NCI-H1436 (cell line): ENCODE results near the gene ITPK1.
"Not testable (repeated sequence)": the region's sequence is repeated elsewhere in the genome, so short reads cannot be mapped to it uniquely, and the experiment has no call there.

Experiments
- DNase-seq: peaks from one replicate; lab custom pipeline; 2025; lab: John Stamatoyannopoulos, UW

Gene ITPK1

DNA sequence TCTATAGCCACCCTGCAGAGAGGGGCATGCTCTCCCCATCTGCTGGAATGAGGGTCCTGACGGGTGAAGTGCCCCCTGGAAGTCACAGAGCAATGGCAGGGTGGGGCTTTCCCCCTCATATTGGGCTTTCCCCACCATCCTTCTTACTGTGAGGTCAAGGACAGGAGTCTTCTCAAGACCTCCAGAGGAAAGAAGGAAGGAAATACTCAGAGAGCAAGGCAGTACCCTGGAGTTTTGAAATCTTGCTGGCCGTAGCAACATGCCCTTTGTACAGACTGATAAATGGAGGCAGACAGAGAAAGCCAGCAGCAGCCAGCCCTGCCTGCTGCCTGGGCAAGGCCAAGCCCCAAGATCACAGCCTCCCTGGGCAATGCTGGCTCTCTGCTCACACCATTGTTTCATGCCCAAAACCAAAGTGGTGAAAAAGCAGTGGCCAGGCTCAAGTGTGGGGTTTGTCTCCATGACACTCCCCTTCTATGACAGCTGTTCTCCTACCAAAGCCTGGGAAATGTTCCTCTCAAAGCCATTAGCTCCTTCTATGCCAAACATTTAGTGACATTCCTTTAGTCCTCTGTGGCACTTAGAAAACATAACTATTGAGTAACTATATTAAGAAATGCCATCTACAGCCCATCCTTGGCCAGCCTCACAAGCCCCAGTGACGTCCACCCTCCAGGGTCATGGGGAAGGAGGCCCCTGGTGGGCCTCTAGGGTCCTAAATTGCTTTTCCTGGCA, 13.2 kb upstream of the ITPK1 start:
- no peak for DNase-seq

DNA sequence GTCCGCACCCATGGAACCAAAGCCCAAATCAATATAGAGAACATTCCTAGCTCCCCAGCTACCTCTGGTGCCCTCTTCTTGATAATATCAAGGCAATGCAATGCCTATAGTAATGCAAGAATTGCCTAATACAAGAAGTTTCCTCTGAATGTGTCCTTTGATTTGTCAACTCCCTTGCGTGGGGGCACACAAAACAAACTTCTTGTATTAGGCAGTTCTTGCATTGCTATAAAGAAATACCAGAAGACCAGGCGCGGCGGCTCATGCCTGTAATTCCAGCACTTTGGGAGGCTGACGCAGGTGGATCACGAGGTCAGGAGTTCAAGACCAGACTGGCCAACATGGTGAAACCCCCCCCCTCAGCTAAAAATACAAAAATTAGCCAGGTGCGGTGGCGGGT, 10.4 kb upstream of the ITPK1 start:
- no peak for DNase-seq

DNA sequence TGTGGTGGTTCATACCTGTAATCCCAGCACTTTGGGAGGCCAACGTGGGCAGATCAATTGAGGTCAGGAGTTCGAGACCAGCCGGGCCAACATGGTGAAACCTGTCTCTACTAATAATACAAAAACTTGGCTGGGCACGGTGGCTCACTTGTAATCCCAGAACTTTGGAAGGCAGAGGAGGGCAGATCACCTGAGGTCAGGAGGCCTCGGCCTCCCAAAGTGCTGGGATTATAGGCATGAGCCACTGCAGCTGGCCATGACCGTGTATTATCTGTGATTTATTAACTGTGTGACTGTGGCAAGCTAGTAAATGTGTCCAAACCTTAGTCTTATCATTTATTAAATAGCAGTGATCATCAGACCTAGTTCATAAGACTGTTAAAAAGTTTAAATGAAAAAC, 7.1 kb upstream of the ITPK1 start:
- no peak for DNase-seq

DNA sequence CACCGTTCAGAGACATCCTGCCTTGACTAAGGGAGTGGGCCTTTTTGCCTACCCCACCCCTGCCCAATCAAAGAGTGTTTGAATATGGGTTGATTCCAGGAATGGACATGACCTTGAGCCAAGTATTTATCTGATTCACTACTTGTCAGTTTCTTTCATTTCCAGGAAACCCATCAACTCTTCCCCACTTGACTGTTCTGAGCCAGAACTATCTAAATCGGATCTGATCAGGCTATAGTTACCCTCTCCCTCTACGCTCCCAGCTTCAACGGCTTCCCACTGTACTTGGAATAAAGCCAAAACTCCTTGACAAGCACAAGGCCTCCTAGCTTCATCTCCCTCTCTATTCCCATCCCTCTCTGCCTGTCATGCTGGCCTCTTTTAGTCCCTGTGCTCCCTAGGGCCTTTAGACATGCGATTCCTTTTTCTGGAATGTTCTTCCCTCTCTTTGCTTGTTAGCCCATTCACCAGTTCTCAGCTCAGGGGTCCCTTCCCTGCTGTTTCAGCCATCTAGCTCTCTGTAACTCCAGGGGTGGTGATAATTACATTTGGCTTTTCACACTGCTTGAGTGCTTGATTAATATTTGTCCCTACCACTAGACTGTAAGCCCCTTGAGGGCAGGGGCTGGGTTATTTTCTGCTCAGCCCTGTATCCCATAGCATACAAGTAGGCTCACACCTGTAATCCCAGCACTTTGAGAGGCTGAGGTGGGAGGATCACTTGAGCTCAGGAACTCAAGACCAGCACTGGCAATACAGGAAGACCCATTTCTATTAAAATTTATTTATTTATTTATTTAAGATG, 5.5 kb upstream of the ITPK1 start:
- DNase-seq, result no peak

DNA sequence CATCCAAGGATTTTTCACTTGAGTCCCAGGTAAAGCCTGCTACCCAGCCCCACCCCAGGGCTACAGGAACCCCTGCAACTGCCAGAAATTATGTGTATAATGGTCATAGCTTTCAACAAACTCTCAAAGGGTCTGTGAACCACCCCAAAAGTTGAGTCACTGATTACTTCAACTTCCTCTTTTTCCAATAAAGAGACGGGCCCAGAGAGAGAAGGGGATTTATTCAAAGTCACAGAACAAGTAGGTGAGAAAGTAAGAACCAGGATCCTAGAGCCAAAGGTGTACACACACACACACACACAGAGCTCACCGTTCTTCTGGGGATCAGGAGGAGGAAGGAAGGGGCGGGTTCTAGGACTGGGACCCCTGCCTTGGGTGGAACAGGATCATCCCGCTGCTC, 4.8 kb upstream of the ITPK1 start:
- no peak for DNase-seq

DNA sequence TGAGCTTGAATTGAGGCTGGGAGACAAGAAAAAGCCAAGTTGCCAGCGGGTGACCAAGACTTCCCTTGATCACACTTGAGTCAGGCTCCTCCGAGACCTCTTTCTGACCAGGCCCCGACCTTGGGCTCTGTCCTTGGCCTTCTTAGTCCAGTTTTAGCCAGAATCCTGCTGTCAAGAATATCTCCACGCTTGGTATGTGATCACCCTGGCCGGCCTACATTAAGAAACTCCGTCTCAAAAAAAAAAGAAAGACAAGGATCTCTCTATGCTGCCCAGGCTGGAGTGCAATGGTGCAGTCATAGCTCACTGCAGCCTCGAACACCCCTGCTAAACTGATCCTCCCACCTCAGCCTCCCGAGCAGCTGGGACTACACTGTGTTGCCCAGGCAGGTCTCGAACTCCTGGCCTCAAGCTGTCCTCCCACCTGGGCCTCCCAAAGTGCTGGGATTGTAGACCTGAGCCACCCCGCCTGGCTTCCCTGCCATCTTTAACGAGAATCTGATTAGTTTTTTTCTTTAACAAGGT, 1.0 kb upstream of the ITPK1 start:
- DNase-seq, result no peak

DNA sequence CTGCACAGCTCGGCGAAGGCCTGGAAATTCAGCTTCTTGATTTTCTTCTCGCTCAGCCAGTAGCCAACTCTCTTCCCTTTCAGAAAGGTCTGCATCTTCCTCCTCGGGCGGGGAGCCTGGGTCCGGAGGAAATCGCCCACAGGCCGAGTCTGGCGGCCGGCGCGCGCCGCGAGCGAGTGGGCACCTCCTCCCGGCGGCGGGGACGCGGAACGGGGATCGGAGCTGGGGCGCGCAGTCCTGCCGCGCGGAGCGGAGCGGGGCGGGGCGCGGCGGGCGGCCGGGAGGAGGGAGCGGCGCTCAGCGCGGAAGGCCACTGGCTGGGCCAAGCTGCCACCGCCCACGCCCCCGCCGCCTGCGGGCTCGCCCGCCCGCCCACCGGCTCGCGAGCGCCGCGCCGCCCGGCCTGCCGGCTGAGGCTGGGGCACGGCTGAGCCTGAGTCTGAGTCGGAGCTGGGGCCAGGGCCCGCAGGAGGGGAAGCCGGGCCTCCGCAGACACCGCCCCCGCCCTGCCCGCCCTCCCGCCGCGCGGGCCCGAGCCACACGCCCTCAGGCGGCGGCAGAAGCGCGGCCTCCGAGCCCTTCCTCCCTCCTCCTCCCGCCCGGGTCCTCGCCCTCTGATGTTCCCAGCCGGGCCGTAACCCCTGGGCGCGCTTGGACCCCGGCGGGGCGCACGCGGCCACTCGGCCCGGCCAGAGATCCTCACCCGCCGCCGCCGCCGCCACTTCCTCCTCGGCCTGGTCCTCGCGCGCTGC, 480 bp downstream of the ITPK1 start:
- peak; percentile 78 for DNase-seq

DNA sequence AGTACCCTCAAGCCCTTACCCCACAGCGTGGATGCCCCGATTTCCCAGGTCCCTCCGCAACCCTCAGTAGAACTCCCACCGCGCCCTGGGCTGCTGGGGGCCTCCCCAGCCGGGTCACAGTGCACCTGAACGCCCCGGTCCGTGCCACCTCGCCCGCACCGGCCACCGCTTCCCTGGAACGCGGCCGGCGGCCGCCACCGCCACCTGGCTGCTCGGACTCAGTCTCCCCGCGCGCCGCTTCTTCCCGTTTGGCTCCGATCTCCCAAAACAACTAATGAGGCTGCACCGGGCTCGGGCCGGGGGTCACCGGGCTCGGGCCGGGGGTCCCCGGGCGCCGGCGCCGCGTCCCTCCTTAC, 1.0 kb downstream of the ITPK1 start:
- no peak for DNase-seq

DNA sequence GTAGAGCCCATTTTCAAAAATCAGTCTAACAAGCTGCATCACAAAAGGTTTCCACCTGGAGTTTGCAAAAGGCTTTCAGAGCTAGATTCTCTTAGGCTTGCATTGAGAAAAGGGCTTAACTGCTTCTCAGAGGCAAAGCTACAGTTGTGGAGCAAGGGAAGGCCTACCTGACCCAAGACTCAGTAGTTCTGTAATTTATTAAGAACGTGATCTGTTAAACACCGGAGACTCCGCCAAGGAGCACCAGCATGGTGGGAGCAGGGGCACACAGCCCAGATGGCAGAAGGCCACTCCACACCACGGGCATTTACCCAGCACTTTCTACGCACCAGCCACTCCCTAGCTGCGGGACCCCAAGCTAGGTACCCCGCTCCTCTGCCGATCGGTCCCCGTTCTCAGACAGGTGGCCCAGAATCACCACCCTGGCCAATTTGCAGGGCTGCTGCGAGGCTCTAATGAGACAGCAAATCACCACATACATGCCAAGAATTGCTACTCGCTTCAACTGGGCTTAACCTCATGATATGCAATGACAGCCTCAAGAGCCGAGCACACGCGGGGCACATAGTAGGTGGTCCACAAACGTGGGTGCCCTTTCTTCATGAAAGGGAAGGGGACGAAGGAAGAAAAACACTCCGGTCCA, 1.5 kb downstream of the ITPK1 start:
- DNase-seq, result no peak

DNA sequence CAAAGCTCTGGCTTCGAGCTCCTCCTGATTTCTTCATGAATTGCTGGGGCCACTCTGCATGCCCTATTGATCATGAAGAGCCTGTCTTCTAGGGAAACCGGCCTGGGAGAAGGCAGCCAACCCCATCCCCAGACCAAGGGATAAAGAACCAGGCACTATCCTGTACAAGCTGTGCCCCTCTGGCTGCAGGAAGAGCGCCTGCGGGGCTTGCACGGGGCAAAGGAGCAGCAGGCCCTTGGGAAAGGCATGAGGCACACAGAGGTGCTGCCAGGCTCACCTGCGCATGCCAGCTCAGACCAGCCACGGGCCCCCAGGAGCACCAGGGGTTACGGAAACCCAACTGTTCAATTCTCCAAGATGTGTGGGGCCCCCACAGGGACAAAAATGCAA, 2.1 kb downstream of the ITPK1 start:
- no peak for DNase-seq

DNA sequence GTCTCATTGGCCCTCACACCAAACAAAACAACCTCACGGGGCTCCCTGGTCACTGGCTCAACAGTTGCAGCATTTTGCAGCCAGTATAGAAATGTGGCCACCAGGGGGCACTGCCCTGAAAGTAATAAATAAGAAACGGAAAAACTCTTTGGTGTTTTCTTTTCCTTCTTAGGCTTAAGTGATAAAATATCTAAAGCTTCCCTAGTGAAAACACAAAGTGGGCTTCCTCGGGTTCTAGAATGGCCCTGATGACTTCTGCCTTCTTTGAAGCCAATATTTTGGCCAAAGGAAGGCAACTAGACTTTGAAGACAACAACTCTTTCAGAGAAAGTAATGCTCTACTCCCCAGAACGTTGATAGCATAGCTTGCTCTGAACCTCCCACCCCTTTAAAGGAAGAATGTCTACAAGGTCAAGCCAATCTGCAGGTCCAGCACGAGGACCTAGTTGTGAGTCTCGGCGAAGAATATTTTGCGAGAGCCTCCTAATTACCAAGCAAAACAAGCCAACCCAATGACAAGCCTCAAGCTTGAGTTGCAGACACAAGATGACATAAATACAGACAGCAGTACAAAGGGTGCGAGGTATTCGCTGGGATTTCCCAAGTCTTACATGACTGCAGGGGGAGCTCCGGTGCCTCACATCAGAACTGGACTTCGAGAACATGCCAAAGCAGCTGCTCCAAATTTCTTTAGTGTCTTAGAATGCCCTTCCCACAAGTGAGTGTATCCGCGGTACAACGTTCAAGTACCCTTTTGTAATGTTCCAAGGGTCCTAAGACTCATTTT, 2.6 kb downstream of the ITPK1 start:
- DNase-seq, result peak; percentile 69

DNA sequence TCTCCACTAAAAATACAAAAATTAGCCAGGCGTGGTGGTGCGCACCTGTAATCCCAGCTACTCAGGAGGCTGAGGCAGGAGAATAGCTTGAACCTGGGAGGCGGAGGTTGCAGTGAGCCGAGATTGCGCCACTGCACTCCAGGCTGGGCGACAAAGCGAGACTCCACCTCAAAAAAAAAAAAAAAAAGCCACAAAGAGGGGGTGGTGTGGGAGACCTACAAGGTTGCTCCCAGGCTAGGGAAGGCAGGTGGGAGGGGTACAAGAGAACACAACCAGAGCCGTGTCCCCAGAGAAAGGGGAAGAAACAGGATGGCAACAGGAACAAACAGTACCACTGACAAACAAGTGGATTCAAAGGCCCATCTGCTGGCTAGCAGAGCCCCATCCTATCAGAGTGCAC, 4.2 kb downstream of the ITPK1 start:
- DNase-seq, result not testable (repeated sequence)

DNA sequence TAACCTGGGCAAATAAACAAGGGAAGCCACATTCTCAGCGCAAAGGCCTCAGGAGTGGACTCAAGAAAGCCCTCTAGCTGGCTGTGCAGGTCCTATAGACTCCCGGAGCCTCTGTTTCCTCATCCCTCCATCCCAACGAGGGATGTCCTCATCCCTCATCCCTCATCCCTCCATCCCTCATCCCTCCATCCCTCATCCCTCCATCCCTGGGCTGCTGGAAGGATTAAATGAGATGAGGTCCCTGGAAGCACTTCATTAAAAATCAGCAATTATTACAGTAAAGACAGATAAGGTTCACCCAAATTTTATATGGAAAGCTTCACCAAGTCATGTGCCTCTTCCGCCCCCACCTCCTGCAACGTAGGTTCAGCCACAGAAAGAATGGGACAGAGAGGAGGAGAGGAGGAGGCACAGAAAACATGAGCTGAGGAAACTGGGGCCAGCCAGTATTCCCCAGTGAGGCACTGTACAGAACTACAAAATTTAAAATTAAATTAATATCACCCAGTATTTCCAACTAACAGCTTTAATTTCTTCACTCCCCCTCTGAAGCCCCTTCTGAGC, 4.8 kb downstream of the ITPK1 start:
- DNase-seq, result no peak

DNA sequence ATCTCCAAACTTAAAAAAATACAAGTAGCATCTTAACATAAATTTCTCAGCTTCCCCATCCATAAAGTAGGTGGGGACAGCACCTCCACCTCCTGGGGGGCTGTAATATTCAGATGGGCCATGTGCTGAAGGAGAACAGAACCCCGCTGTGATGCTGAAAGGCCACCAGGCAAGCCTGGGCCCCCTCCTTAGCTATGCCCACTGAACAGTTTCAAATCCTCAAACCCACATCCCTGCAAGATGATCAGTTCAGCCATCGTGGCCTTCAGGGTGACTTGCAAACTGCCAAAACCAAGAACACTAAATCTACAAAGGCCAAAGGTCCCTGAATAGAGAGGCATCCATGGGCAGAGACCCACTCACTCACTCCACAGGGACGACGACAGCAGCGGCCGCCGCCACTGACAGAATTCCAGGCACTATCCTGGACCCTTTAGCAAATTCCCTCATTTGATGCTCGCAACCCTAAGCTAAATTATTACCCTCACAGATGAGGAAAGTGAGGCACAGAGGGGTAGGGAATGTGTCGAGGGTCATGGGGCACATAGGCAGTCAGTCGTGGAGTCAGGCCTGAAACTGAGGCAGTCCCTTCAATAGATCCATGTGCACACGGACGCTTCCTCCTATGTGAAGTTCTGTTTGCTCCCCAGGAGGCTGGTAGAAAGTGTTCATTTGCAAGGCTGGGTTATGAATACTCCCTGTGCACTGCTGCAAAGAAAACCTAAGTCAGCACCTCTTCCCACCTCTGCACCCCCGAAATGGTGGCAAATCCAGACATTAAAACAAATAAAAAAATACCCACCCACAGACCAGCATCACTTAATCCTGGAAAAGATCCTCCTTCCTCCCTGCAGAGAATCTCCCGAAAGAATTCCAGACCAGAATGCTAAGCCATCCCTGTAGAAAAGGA, 5.9 kb downstream of the ITPK1 start:
- no peak for DNase-seq

DNA sequence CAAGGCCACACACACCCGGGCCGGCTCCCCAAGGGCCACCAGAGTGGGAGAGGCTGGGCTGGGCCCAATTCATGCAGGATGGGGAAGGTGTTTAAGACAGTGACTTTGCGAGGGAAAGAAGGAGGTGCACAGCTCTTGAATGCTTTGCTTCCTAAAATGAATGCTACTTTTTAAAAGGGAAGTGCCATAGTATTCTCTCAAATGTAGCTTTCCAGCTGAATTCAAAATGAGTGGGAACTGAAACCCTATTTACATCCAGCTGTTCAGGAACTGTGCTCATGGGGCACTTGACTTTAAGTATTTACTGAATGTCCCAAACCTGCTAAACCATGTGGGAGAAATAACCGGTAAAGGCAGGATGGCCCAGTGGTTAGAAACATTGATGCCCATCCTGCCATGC, 7.6 kb downstream of the ITPK1 start:
- DNase-seq, result no peak

DNA sequence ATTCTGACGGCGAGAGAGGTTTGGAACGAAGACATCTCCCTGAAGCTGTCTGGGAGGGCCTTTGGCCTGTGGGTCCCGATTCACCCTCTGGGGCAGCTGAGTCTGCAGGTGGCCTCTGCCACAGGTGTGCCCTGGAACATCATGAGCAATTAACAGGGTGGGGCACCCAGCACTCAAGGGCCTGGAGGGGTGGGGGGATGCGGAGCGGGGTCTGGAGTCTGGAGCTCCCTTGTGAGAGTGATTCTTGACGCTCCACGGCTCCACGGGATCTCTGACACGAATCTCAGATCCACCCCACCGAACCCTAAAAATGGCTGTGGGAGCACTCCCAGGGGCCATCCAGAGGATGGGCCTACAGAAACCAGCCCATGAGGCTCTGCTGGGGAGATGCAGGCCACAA, 8.3 kb downstream of the ITPK1 start:
- no peak for DNase-seq

DNA sequence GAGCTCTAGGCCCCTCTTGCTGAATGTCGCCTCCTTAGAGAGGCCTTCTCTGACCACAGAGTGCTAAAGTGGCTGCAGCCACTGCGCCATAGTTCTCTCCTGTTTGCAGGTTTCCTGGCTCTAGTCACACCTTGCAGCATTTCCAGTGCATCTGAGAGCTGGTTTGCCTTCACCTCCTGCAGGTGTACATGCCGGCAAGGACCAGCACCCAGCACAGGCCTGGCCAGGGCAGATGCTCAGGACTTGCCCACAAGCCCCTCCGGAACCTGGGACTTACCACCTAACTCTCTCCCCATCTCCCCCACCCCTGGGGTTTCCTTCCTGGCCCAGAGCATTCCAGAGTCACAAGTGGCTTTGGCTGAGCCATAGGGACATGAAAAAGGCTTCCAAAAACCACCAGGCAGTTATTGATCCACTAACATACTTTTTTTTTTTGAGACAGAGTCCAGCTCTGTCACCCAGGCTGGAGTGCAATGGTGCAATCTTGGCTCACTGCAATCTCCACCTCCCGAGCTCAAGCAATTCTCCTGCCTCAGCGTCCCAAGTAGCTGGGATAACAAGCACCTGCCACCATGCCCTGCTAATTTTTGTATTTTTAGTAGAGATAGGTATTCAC, 9.1 kb downstream of the ITPK1 start:
- no peak for DNase-seq

DNA sequence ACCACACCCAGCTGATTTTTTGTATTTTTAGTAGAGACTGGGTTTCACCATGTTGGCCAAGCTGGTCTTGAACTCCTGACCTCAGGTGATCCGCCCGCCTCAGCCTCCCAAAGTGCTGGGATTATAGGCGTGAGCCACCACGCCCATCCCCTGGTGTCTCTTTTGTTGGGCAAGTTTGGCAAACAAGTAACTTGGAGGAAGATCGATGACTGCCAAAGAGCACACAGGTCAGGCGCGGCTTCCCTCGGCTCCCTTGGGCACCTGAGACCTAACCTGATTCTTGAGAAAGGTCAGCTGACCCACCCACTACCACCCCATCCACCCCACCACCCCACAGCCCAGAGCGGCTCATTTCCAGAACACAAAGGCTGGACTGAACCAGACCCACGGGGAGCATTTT, 9.9 kb downstream of the ITPK1 start:
- DNase-seq, result not testable (repeated sequence)

DNA sequence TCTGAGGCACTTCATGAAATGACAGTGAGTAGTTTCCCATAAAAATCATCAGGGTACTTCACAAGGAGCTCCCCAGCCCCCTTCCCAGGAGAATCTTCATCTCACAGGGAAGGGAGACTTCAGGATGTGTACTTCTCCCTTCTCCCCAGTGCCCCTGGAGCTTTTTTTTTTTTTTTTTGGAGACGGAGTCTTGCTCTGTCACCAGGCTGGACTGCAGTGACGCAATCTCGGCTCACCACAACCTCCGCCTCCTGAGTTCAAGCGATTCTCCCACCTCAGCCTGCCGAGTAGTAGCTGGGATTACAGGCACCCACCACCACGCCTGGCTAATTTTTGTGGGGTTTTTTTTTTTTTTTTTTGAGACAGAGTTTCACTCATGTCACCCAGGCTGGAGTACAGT, 10.4 kb downstream of the ITPK1 start:
- DNase-seq, result no peak

DNA sequence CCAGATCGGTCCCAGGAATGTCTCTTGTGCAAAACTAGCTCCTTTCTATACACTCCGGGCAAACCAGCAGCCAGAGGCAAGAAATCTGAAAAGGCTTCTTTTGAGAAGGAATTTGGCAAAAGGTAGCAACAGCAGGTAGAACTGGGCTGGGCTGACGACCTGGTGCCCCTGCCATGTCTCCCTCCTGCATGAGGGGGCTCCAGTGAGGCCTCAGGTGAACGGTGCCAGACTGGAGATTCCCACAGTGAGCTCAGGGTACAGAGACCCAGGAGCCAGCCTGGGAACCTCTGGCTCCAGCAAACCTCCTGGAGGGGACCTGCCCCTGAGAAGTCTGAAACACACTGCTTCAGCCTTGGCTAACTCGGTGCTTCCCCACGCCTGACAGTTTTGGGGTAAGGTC, 10.8 kb downstream of the ITPK1 start:
- DNase-seq, result no peak
